ENCODE results near the gene FOXA2. TPM values are rescaled to one million over a fixed set of nuclear protein-coding genes. Genes with fewer than 3 reads are reported as not detected.
"Not testable (repeated sequence)": the region's sequence is repeated elsewhere in the genome, so short reads cannot be mapped to it uniquely, and the experiment has no call there.

Gene FOXA2
- total RNA-seq, 1 experiment from 2014 or later, result 2.5 TPM

DNA sequence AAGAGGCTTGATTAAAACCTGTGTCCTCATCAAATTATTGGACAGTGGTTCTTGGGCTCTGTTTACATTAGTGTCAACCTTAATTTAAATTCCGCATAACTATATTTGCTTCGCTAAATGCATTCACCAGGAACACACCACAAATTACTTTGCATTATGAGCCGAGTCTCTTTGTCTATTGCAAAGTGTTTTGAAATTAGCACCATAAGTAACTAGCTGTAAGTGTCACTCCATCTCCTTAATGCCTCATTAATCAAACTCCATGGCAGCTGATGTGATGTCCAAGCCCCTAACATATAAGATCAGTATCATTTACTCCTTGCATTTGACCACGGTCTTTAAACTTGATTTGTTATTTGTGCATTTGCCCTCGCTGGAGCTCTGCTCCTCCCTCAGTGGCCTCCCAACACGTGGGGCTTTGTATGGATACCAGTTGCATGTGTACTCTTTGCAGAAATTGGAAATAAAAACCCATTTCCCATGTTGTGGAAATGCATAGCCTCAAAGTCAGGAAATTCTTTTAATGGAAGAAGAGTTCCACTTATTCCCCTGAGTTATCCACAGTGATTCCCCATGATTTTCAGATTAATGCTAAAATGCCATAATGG, 24.6 kb downstream of the FOXA2 start:
- H3K4me3 ChIP-seq, result no peak overlapping the region
- H3K36me3 ChIP-seq, result no peaks in the 10 kb centered on the region
- no peaks in the 10 kb centered on the region for H3K27me3 ChIP-seq
- DNase-seq, result no peak
- H3K9me3 ChIP-seq, result no peaks in the 10 kb centered on the region

DNA sequence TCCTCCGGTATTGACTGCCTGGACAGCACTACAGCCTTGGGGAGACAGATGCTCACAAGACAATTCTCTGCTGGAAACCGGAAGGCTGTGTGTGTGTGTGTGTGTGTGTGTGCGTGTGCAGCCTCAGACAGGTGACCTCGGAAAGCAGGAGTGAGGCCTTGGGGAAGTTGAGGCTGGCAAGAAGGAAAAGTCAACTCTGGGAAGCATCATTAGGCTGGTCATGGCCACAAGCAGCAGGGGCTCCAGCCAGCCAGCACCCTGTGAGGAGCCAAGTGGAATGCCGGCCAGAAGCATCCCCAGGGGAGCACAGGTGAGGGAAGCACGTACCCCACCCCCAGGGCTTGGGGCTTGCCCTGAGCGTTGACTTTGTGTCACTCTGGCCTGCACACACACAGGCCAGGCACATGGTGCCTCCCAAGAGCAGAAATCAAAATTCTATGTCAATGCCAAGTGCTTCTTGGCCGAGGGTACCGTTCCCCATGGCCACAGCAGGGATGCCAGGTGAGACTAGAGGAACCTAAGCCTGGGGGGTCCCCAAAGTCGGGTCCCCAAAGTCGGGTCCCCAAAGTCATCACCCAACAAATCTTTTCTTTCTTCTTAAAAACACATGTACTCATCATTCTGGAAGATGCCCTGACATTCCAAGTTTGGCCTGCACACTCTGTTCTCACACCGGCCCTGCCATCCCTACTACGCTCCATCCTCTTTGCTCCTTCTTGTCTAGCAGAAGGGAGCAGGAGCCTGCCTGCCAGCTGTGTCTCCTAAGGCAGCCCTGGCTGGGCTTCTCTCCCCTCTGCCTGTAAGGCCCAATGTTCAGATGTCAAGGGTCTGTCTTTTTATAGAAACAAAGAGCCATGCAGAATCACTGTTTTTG, 26.7 kb downstream of the FOXA2 start:
- Histone ChIP-seq H3K27me3 (no peaks in the 10 kb centered on the region), H3K9me3 (no peaks in the 10 kb centered on the region), H3K36me3 (no peaks in the 10 kb centered on the region), H3K4me3 (no peak overlapping the region)
- no peak for DNase-seq

DNA sequence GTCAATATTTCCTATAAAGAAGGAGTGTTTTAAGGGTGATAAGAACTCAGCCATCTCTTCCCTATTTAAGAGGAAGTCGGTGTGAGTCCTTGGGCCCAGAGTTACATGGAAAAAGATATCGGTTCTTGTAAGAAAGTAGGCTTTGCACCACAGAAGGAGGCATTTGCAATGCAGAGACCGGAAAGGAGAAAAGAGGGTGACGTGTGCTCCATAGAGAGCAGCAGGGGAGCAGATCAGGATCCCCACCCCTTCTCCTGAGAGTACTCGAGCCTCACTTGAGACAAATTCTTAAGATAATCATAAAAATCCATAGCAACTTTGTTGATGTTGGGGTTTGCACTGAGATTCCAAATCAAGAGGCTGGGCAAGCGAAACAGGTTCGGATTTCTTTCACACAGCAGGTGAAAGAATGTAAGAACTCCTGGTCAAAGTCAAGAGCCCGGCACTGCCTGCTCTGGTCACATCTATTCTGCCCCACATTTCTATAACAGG, 27.8 kb downstream of the FOXA2 start:
- Histone ChIP-seq H3K4me3 (no peak overlapping the region), H3K27me3 (no peaks in the 10 kb centered on the region), H3K36me3 (no peaks in the 10 kb centered on the region), H3K9me3 (no peaks in the 10 kb centered on the region)
- no peak for DNase-seq

DNA sequence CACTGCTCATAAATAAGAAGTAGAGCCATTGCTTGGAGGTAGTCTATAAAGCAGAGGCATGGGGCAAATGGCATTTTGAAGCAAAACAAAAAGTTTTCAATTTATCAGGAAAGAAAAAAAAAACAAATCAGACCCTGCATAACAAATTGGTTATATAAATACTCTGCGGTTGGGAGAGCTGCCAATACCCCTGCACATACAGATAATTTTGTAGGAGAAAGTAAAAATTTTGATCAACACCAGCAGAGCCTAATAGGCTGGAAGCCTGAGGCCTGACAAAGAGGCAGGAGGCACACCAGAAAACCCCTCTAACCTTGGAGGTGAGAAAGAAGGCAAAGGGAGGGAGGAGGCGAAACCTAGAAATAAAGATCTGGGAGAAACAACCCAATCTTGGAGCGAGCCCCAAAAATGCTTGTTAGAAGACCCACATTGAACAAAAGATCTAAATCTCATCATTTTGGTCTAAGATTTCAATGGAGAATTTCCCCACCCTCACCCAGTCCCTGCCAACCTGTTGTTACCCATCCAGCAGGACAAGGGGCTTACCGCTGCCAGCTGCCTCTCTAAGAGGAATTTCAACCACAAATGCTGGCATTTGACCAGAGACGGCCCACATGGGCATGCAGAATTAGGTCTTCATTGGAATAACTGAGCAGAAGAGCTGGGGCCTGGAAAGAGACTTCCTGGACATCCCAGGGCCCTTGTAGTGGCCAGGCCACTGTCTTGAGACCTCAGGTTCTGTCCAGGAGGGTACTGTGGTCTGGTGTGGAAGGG, 28.4 kb downstream of the FOXA2 start:
- DNase-seq, result peak; percentile 5
- H3K4me3 ChIP-seq, result no peak overlapping the region
- H3K9me3 ChIP-seq, result no peaks in the 10 kb centered on the region
- no peaks in the 10 kb centered on the region for H3K27me3 ChIP-seq
- H3K36me3 ChIP-seq, result no peaks in the 10 kb centered on the region

DNA sequence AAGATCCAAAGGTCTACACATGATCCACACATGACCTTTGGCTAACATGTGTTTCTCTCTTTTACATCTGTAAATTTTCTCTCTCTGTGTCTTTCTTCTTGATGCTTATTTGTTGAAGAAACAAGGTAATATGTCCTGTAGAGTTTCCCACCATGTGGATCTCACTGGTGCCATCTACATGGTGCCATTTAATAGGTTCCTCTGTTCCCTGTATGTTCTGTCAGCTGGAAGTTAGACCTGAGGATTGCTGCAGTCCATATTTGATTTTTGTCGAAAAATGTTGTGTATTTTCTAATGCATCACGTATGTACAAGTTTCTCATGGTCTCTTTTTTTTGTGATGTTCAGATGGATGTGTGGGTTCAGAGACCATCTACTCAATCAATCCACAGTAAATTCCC, 30.0 kb downstream of the FOXA2 start:
- Histone ChIP-seq H3K27me3 (no peaks in the 10 kb centered on the region), H3K9me3 (no peaks in the 10 kb centered on the region), H3K36me3 (no peaks in the 10 kb centered on the region), H3K4me3 (no peak overlapping the region)
- DNase-seq, result no peak

DNA sequence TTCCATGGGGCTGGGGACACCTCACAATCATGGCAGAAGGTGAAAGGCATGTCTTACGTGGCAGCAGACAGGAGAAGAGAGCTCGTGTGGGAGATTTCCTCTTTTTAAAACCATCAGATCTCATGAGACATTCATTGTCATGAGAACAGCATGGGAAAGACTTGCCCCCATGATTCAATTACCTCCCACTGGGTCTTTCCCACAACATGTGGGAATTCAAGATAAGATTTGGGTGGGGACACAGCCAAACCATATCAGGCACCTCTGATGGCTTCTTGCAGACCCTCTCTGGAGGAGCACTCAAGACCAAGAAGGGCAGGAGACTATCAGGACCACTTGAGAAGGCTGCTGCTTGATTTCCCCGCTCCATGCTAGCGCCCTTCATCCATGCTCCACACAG, 33.9 kb downstream of the FOXA2 start:
- not testable (repeated sequence) for H3K36me3 ChIP-seq, H3K9me3 ChIP-seq, H3K4me3 ChIP-seq, DNase-seq, H3K27me3 ChIP-seq

DNA sequence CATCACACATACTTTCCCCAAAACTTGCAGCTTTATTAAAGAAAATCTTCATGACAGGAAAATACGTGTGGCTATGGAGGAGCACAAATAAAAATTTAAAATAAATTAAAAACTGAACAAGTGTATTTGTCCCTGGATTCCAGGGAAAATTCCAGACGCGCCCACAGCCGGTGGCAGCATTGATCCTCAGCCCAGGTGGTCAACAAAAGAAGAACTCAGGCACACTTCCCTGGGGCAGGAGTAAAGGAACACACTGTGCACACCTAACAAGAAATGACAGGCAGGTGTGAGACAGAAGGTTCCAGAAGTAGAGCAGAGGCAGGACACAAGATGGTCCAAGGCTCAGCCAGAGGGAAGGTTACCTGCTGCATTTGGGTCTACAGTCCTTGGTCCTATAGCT, 36.3 kb downstream of the FOXA2 start:
- no peaks in the 10 kb centered on the region for H3K27me3 ChIP-seq

DNA sequence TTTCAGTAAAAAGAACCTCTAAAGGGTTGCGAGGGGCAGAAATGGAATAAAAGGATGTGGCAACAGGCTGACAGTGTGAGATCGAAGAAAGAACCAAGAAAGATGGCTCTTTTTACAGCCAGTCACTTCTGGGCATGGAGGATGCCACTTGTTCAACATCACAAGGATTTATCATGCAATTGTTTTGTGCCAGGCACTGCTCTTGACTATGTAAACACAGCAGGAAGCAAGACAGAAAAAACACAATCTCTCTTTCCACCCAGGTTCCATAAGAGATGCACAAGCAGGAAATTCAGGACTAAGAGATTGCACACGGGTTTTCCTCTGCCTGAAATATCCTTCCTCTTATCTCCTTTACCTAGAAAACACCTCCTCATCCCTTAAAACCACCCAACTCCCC, 38.0 kb downstream of the FOXA2 start:
- Histone ChIP-seq H3K9me3 (no peaks in the 10 kb centered on the region), H3K27me3 (no peaks in the 10 kb centered on the region), H3K4me3 (no peak overlapping the region), H3K36me3 (no peaks in the 10 kb centered on the region)
- no peak for DNase-seq

More for the DNA sequence above, 36.3 kb downstream of the FOXA2 start:
- no peak overlapping the region for H3K4me3 ChIP-seq
- no peaks in the 10 kb centered on the region for H3K9me3 ChIP-seq
- DNase-seq, result no peak
- no peaks in the 10 kb centered on the region for H3K36me3 ChIP-seq

DNA sequence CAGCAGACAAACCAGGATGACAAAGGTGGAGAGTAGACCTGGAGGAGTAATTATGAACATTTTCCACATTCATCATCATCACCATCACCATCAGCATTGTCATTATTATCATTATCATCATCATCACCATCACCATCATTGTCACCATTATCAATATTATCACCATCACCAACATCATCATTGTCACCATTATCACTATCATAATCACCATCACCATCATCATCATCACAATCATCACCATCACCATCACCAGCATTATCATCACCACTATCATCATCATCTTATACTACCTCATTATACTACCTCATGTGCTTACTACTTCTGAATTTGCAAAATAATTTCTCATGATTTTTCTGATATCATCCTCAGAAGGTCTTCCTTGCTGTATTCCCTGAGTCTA, 39.3 kb downstream of the FOXA2 start:
- Histone ChIP-seq H3K36me3 (no peaks in the 10 kb centered on the region), H3K4me3 (no peak overlapping the region), H3K9me3 (no peaks in the 10 kb centered on the region), H3K27me3 (no peaks in the 10 kb centered on the region)
- DNase-seq, result no peak

DNA sequence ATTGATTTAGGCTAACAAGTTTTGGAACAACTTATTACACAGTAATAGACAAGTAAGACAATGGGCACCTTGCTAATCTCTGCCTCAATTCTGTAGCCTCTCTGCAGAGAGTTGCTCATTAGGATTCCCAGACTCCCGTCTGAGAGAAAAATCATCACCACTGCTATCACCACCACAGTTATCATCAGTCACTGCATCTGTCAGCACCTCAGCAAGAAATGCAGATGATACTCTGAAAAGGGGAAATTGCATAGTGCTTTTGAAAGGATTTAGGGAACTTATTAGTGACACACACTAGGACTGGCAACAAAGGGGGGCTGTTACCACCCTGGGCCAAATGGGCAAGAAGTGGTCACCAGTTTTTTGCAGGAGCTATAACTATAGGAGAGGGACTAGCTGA, 39.9 kb downstream of the FOXA2 start:
- no peak overlapping the region for H3K4me3 ChIP-seq
- H3K9me3 ChIP-seq, result no peaks in the 10 kb centered on the region
- no peaks in the 10 kb centered on the region for H3K36me3 ChIP-seq
- no peak for DNase-seq
- H3K27me3 ChIP-seq, result no peaks in the 10 kb centered on the region

DNA sequence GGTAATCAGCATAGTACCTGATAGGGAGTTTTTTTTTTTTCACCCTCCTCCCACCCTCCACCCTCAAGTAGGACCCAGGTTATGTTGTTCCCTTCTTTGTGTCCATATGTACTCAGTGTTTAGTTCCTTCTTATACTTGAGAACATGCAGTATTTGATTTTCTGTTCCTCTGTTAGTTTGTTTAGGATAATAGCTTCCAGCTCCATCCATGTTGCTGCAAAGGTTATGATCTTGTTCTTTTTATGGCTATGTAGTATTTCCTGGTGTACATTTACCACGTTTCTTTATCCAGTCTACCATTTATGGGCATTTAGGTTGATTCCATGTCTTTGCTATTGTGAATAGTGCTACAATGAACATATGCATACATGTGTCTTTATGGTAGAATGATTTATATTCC, 41.9 kb downstream of the FOXA2 start:
- DNase-seq, result no peak
- no peaks in the 10 kb centered on the region for H3K36me3 ChIP-seq
- no peak overlapping the region for H3K4me3 ChIP-seq
- H3K27me3 ChIP-seq, result no peaks in the 10 kb centered on the region
- H3K9me3 ChIP-seq, result no peaks in the 10 kb centered on the region

DNA sequence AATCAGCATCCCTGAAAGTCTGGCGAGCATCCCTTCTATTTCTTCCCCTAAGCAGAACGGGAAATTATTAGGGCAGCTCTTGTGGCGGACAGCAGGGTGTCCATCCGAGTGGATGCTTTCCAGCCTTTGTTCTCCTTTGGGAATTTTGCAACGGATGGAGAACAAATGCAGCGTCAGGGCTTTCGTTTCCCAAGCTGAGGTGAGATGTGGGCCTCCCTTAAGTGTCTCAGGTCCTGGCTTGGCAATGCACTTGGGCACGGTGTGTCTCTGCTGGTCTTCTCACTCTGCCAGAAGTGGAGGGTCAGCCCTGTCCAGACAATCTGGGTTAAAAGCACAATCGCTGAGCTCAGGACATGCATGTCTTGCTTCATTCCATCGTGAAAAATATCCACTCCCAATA, 43.5 kb downstream of the FOXA2 start:
- no peak for DNase-seq
- Histone ChIP-seq H3K9me3 (no peaks in the 10 kb centered on the region), H3K4me3 (no peak overlapping the region), H3K27me3 (no peaks in the 10 kb centered on the region), H3K36me3 (no peaks in the 10 kb centered on the region)

DNA sequence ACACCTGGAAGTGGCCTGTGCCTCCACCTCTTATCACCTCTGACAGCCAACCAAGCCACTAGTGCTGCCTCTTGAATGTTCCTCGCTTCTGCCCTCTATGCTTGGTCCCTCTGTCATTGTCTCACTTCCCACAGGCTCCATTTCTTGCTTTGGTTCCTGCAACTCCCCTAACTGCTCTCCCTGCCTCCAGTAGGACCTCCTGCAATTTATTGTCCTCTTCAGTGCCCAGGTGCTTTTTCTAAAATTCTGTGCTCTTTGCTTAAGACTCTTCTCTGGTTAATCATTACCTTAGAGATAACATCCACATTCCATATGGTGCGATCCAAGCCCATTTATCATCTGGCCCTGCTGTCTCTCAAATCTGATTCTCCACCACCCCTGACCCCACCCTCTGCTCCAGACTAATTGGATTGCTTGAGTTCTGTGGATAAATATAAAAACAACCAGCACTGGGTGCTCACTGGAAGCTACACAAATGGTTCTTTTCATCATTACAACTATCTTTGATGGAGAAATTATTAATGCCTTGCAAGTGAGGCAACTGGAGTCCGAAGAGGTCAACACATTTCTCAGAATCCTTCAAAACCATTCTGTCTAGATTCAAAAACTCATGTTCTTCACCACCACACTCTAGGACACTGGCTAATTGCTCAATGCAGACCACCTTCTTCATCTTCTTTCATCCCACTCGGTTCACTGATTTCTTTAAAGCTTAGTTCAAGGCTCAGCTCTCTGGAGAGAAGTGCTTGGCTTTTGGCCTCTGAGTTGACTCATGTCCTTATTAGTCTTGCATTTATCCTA, 47.2 kb downstream of the FOXA2 start:
- no peaks in the 10 kb centered on the region for H3K9me3 ChIP-seq
- no peak for DNase-seq

DNA sequence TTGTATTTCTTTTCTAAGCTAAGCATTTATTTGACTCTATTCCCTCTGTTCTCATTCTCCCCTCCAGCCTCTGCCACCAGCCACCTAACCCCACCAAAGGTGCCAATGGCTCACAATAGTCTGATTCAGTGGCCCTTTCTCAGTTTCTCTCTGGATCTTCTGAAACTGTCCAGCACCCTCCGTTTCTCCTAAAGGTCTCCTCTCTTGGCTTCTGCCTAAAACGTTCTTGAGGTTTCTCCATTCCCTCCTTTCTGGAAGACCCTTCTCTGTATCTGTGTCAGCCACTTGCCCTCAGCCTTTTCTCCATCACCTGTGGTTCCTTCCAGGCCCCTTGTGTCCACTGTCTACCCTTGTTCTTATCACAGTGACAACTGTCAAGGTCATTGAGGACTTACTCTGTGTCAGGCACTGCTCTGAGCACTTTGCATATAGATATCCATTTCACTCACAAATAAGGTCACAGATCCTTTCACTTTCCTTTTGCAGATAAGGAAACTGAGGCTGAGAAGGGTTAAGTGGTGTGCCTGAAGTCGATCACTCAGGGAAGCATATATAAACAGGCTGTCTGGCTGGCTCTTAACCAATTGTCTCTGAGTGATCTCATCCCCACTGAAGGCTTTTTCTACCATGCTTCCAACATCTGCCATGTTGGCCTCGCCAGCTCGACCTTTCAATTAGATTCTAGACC, 48.1 kb downstream of the FOXA2 start:
- Histone ChIP-seq H3K9me3 (no peaks in the 10 kb centered on the region), H3K4me3 (no peak overlapping the region), H3K36me3 (no peaks in the 10 kb centered on the region), H3K27me3 (no peaks in the 10 kb centered on the region)
- no peak for DNase-seq

More for the DNA sequence above, 47.2 kb downstream of the FOXA2 start:
- H3K4me3 ChIP-seq, result no peak overlapping the region
- H3K27me3 ChIP-seq, result no peaks in the 10 kb centered on the region
- H3K36me3 ChIP-seq, result no peaks in the 10 kb centered on the region

DNA sequence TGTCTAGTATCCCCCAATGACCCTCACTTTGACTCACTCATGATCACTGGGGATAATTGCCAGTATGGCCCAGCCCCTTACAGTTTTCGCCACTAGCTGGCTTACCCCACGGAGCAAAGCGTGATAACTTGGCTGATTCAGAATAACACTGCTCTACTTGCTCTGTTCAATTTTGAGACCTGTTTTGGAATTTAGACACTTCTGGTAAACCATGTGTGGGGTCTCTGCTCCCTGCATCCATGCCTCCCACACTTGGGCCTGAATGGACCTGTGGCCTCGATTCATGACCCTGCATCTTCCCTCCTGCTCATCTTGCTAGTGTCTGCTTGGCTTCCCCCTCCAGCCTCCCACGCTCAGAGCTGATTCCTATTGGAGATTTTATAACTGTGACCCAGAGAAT, 48.9 kb downstream of the FOXA2 start:
- Histone ChIP-seq H3K4me3 (no peak overlapping the region), H3K9me3 (no peaks in the 10 kb centered on the region), H3K27me3 (no peaks in the 10 kb centered on the region), H3K36me3 (no peaks in the 10 kb centered on the region)
- DNase-seq, result no peak
